T-helper 17 cell (primary cell): ENCODE data around the gene MYOD1. TPM values are rescaled to one million over a fixed set of nuclear protein-coding genes. Genes with fewer than 3 reads are reported as not detected.

ENCODE experiments used
- ATAC-seq: fragments of 150-1000 bp; cut with Tn5 transposase; 2 replicates; pipeline ENCODE4 v1.10.0; 2021; ENCODE audit warnings: mild to moderate bottlenecking, moderate library complexity
- DNase-seq, 3 donors: peaks; one replicate each; pipeline versions ENCODE4 v3.0.0 to v3.0.0-alpha.2; 2020 to 2021
- H3K9me3 ChIP-seq: one replicate; pipeline ENCODE4 v1.7.0; 2013; ENCODE audit warnings: low read length, mild to moderate bottlenecking; ENCODE audit not compliant: control insufficient read depth, poor library complexity, severe bottlenecking
- H3K27ac Mint-ChIP-seq: one replicate; pipeline ENCODE4 v1.8.0; 2022; ENCODE audit warnings: mild to moderate bottlenecking, moderate library complexity, mixed read lengths
- H3K27me3 Mint-ChIP-seq: one replicate; pipeline ENCODE4 v1.8.0; 2022; ENCODE audit warnings: mixed read lengths
- H3K36me3 Mint-ChIP-seq: one replicate; pipeline ENCODE4 v1.8.0; 2022; ENCODE audit warnings: low read depth, mixed read lengths
- H3K4me1 Mint-ChIP-seq: one replicate; pipeline ENCODE4 v1.8.0; 2022; ENCODE audit warnings: mild to moderate bottlenecking, mixed read lengths
- H3K4me3 Mint-ChIP-seq: one replicate; pipeline ENCODE4 v1.8.0; 2022; ENCODE audit warnings: mild to moderate bottlenecking, moderate library complexity, mixed read lengths
- total RNA-seq, 4 donors: library from RNA in 2 of 4; stranded (reverse) in 2 of 4; gene quantifications; one replicate each; pipeline ENCODE4 v1.2.3 and lab custom pipeline; 2022 to 2026

MYOD1 gene
- total RNA-seq, 2 donors from 2014 or later = not detected

DNA sequence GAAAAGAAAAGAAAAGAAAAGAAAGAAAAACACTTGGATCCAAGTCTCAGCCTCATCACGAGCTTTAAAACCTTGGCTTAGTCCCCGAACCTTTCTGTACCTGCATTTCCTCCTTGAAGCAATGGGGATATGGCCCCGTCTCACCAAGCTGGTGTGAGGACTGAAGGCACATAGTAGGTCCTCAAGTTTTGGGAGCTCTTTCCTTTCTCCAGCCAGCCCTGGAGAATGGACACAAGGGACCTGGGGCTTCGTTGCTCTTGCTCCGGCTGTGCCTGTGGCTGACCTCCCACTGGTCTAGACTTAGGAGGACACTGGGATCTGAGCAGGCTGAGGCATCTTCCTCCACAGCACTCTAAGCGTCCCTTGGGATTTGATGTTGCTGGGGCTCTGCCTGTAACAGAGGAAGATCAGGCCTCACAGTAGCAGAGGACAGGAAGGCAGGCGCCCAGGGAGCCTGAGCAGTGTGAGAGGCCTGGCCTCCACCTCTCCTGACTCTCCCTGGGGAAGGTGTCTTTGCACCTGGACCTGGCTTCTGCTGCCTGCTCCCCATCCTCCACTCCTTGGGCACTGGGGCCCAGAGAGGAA is 48.0 kb downstream of the MYOD1 start:
- H3K27me3 Mint-ChIP-seq = peaks cover 13% of the 10 kb centered on the region
- H3K27ac Mint-ChIP-seq = no peak overlapping the region
- no peaks in the 10 kb centered on the region for H3K36me3 Mint-ChIP-seq
- DNase-seq (no peak), ATAC-seq (no peak)
- no peak overlapping the region for H3K4me3 Mint-ChIP-seq
- no peaks in the 10 kb centered on the region for H3K9me3 ChIP-seq
- peaks cover 8% of the 10 kb centered on the region for H3K4me1 Mint-ChIP-seq

DNA sequence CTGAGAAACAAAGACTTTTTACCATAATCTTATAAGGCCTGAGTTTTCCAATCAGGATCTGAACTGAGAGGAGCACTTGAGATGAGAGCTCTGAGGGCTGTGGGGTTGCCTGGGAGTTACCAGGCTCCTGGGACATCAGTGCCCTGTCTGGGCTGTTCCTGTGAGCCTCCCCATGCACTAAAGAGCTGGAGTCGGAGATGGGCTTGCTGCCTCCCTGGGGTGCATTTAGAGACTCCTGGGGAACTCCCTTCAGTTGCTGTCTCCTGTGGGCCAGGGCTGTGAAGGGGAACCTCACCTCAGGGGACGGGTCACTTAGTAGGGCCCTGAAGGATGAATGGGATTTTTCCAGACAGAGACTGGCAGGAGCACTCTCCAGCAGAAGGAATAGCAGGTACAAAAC is 48.5 kb downstream of the MYOD1 start:
- H3K9me3 ChIP-seq = no peaks in the 10 kb centered on the region
- no peak overlapping the region for H3K27ac Mint-ChIP-seq
- DNase-seq (no peak), ATAC-seq (no peak)
- no peak overlapping the region for H3K4me3 Mint-ChIP-seq
- H3K27me3 Mint-ChIP-seq = peaks cover 13% of the 10 kb centered on the region
- H3K36me3 Mint-ChIP-seq = no peaks in the 10 kb centered on the region
- H3K4me1 Mint-ChIP-seq = peaks cover 8% of the 10 kb centered on the region

DNA sequence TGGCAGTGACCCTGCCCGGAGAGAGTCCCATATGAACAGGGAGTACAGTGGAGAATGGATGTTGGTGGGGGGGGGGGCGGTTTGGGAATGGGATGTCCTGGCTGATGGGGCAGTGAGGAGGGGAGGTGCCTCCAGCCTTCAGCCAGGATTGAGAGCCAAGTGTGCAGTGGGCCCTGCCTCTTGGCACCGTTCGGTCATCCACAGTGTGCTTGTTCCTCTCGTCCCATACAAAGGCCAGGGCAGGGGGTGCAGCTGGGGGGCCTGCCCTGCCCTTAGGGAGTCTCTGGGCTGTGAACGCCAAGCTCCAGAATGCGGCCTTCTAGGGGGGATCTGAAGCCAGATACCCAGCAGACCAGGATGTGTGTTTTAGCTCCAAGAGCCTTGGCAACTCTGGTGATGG is 49.2 kb downstream of the MYOD1 start:
- DNase-seq = no peak
- Mint-ChIP-seq H3K27ac (no peak overlapping the region), H3K27me3 (peaks cover 13% of the 10 kb centered on the region), H3K36me3 (no peaks in the 10 kb centered on the region), H3K4me3 (no peak overlapping the region), H3K4me1 (peaks cover 8% of the 10 kb centered on the region)
- H3K9me3 ChIP-seq = no peaks in the 10 kb centered on the region
- no peak for ATAC-seq

DNA sequence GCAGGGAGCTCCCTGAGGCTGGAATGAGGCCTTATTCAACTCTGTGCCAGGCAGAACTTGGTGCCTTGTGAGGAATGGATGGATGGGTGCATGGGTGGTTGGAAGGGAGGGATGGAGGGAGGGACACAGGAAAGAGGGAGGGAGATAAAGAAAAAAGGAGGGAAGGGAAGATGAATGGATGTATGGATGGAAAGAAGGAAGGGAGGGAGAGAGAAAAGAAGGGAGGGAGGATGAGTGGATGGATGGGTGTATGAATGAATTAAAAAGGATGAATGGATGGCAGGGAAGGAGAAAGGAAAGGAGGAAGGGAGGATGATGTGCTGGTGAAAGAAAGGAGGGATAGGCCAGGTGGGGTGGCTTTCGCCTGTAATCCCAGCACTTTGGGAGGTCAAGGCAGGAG is 49.8 kb downstream of the MYOD1 start:
- no peak for DNase-seq
- no peaks in the 10 kb centered on the region for H3K36me3 Mint-ChIP-seq

DNA sequence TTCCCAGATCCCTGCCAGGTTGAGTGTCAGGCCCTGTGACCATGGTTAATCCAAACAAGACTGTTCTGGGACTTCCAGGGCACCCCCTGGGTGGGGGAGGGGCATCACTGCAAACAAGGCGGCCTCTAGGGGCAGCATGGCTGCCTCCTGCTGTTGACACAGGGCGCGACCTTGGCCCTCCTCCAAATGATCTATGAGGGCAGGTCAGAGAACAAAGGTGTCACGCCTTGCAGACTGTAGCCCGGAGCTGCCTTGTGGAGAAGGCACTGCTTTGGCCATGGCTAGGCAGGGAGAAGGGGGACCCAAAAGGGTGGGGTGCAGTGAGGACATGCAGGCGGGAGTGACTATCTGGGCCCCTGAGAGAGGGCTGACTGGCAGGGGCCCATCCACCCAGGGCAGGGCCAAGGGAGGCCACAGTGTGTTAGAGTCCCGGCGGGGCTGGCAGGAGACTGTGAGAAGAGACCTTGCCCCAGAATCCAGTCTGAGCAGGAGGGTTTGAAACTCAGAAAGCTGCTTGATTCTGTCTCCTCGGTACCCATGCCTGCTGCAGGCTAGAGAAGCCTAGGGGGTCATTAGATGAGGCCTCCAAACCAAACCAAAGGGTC is 50.8 kb downstream of the MYOD1 start:
- Mint-ChIP-seq H3K27ac (no peak overlapping the region), H3K36me3 (no peaks in the 10 kb centered on the region), H3K27me3 (peaks cover 7% of the 10 kb centered on the region), H3K4me3 (no peak overlapping the region), H3K4me1 (peaks cover 5% of the 10 kb centered on the region)
- no peak for ATAC-seq
- no peaks in the 10 kb centered on the region for H3K9me3 ChIP-seq
- no peak for DNase-seq

More for the DNA sequence above, 49.8 kb downstream of the MYOD1 start:
- Mint-ChIP-seq H3K27me3 (peaks cover 10% of the 10 kb centered on the region), H3K4me1 (peaks cover 5% of the 10 kb centered on the region), H3K4me3 (no peak overlapping the region), H3K27ac (no peak overlapping the region)
- no peaks in the 10 kb centered on the region for H3K9me3 ChIP-seq
- ATAC-seq = no peak

DNA sequence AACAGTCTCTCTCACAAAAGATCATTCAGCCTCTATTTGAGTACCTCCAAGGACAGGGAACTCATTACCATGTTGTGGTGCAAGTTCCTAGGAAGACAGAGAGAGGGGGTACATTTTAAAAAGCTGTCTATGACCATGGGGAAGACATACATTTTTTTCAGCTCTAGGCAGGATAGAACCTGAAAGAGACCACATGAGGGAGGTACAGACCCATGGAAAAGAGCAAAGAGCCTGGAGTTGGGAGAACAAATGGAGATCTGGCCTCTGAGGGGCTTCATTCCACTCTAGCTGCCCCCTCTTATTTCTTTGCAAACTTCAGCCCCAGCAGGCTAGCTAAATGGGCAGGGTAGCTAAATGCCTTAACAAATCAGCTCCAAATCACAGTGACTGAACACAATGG is 51.5 kb downstream of the MYOD1 start:
- DNase-seq = no peak
- Mint-ChIP-seq H3K27ac (no peak overlapping the region), H3K27me3 (peaks cover under 1% of the 10 kb centered on the region), H3K4me1 (peaks cover 5% of the 10 kb centered on the region), H3K36me3 (no peaks in the 10 kb centered on the region), H3K4me3 (no peak overlapping the region)
- ATAC-seq = no peak
- H3K9me3 ChIP-seq = no peaks in the 10 kb centered on the region

DNA sequence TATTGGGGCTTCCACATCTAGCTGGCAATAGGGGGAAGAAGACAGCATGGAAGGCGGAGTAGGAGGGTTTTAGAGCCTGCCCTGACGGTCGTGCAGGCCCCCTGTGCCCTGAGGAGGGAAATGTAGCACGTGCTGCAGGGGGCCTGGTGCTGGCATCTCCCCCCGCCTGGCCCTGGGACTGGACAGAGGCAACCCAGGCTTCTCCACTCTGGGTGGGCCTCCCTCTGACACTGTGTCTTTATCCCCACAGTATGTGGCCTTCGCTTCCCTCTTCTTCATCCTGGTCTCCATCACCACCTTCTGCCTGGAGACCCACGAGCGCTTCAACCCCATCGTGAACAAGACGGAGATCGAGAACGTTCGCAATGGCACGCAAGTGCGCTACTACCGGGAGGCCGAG is 52.0 kb downstream of the MYOD1 start:
- H3K27ac Mint-ChIP-seq = no peak overlapping the region
- H3K9me3 ChIP-seq = no peaks in the 10 kb centered on the region
- no peaks in the 10 kb centered on the region for H3K27me3 Mint-ChIP-seq
- DNase-seq (no peak), ATAC-seq (no peak)
- H3K4me1 Mint-ChIP-seq = peaks cover 5% of the 10 kb centered on the region
- no peak overlapping the region for H3K4me3 Mint-ChIP-seq
- no peaks in the 10 kb centered on the region for H3K36me3 Mint-ChIP-seq

Other genes starting within 250 kb of the MYOD1 start
- gene ABCC8, start 242.7 kb upstream of the MYOD1 start, total RNA-seq = not detected
- gene USH1C, start 175.2 kb upstream of the MYOD1 start, total RNA-seq = not detected
- not detected for gene OTOG, start 172.3 kb upstream of the MYOD1 start, total RNA-seq
- not detected for gene KCNC1, start 15.2 kb downstream of the MYOD1 start, total RNA-seq